ENCODE results near the gene B3GALT6.

The B3GALT6 gene

GRCh38 chr1:1259540-1259939, 27.5 kb downstream of the B3GALT6 start:
- Histone ChIP-seq H3K4me3 (replicated peaks; ENCODE audit: insufficient read depth, low read length) (no peak overlapping the region), H3K27ac (replicated peaks) (peak overlapping the region; percentile 73), H3K27me3 (ENCODE audit: insufficient read depth, poor library complexity, severe bottlenecking) (no peaks in the 10 kb centered on the region)
- TF ChIP-seq REST (IDR thresholded peaks at IDR 0.05; ENCODE audit: insufficient replicate concordance, low read depth) (no peak), POLR2AphosphoS5 (IDR thresholded peaks at IDR 0.05; ENCODE audit: low read depth) (no peak), GABPA (IDR thresholded peaks at IDR 0.05; ENCODE audit: low read depth) (no peak), CTCF (IDR thresholded peaks at IDR 0.05; ENCODE audit: insufficient read depth, low read length) (no peak), SPI1 (IDR thresholded peaks at IDR 0.05; ENCODE audit: borderline replicate concordance, low read depth) (no peak)
- DNase-seq (ENCODE audit: low read depth in 1 of 2, low spot score in 1 of 2): no peak

GRCh38 chr1:1259951-1260600, 28.0 kb downstream of the B3GALT6 start:
- H3K27me3 ChIP-seq (ENCODE audit: insufficient read depth, poor library complexity, severe bottlenecking): no peaks in the 10 kb centered on the region
- DNase-seq (ENCODE audit: low read depth in 1 of 2, low spot score in 1 of 2): peak; percentile 70 to 87
- no peak overlapping the region for H3K4me3 ChIP-seq (replicated peaks; ENCODE audit: insufficient read depth, low read length)
- peak overlapping the region; percentile 73 for H3K27ac ChIP-seq (replicated peaks)
- no peak for TF ChIP-seq POLR2AphosphoS5 (IDR thresholded peaks at IDR 0.05; ENCODE audit: low read depth)
- peak; percentile 95 for TF ChIP-seq SPI1 (IDR thresholded peaks at IDR 0.05; ENCODE audit: borderline replicate concordance, low read depth)

GRCh38 chr1:1260843-1261560, 29.0 kb downstream of the B3GALT6 start:
- Histone ChIP-seq H3K4me3 (replicated peaks; ENCODE audit: insufficient read depth, low read length) (no peak overlapping the region), H3K27ac (replicated peaks) (peak overlapping the region; percentile 73), H3K27me3 (ENCODE audit: insufficient read depth, poor library complexity, severe bottlenecking) (no peaks in the 10 kb centered on the region)
- no peak for TF ChIP-seq GABPA (IDR thresholded peaks at IDR 0.05; ENCODE audit: low read depth)
- TF ChIP-seq SPI1 (IDR thresholded peaks at IDR 0.05; ENCODE audit: borderline replicate concordance, low read depth): no peak
- no peak for TF ChIP-seq CTCF (IDR thresholded peaks at IDR 0.05; ENCODE audit: insufficient read depth, low read length)
- TF ChIP-seq POLR2AphosphoS5 (IDR thresholded peaks at IDR 0.05; ENCODE audit: low read depth): no peak
- TF ChIP-seq REST (IDR thresholded peaks at IDR 0.05; ENCODE audit: insufficient replicate concordance, low read depth): no peak
- peak in 1 of 2 experiments; percentile 26 for DNase-seq (ENCODE audit: low read depth in 1 of 2, low spot score in 1 of 2)

- TF ChIP-seq CTCF (IDR thresholded peaks at IDR 0.05; ENCODE audit: insufficient read depth, low read length): no peak
- no peak for TF ChIP-seq POLR2AphosphoS5 (IDR thresholded peaks at IDR 0.05; ENCODE audit: low read depth)
- TF ChIP-seq SPI1 (IDR thresholded peaks at IDR 0.05; ENCODE audit: borderline replicate concordance, low read depth): no peak
- TF ChIP-seq REST (IDR thresholded peaks at IDR 0.05; ENCODE audit: insufficient replicate concordance, low read depth): no peak
- TF ChIP-seq GABPA (IDR thresholded peaks at IDR 0.05; ENCODE audit: low read depth): no peak
Measured at GRCh38 chr1:1262071-1262470, 30.0 kb downstream of the B3GALT6 start.

More at GRCh38 chr1:1262071-1262470, 30.0 kb downstream of the B3GALT6 start:
- Histone ChIP-seq H3K27ac (replicated peaks) (no peak overlapping the region), H3K4me3 (replicated peaks; ENCODE audit: insufficient read depth, low read length) (no peak overlapping the region), H3K27me3 (ENCODE audit: insufficient read depth, poor library complexity, severe bottlenecking) (no peaks in the 10 kb centered on the region)
- no peak for DNase-seq (ENCODE audit: low read depth in 1 of 2, low spot score in 1 of 2)

Measured in HL-60 (cell line).